Glutamatergic neuron (in vitro differentiated cells): Measurements from ENCODE around the gene ATP6V0A4. TPM values are rescaled to one million over a fixed set of nuclear protein-coding genes. Genes with fewer than 3 reads are reported as not detected.

ENCODE experiments used
- DNase-seq: peaks from one replicate; pipeline ENCODE4 v3.0.0; 2022
- H3K27ac Mint-ChIP-seq: one replicate; pipeline ENCODE4 v1.8.0; 2020; ENCODE audit warnings: mild to moderate bottlenecking, mixed read lengths, inconsistent platforms; ENCODE audit not compliant: unreplicated experiment
- H3K27me3 Mint-ChIP-seq: one replicate; pipeline ENCODE4 v1.8.0; 2020; ENCODE audit warnings: mild to moderate bottlenecking, moderate library complexity, mixed read lengths, inconsistent platforms; ENCODE audit not compliant: unreplicated experiment
- H3K36me3 Mint-ChIP-seq: one replicate; pipeline ENCODE4 v1.8.0; 2020; ENCODE audit warnings: mild to moderate bottlenecking, mixed read lengths, inconsistent platforms; ENCODE audit not compliant: unreplicated experiment
- H3K4me1 Mint-ChIP-seq: one replicate; pipeline ENCODE4 v1.8.0; 2020; ENCODE audit warnings: mild to moderate bottlenecking, low read depth, mixed read lengths, inconsistent platforms; ENCODE audit not compliant: unreplicated experiment
- H3K4me3 Mint-ChIP-seq: one replicate; pipeline ENCODE4 v1.8.0; 2020; ENCODE audit warnings: mild to moderate bottlenecking, mixed read lengths, inconsistent platforms; ENCODE audit not compliant: unreplicated experiment
- H3K9me3 Mint-ChIP-seq: one replicate; pipeline ENCODE4 v1.8.0; 2020; ENCODE audit warnings: mild to moderate bottlenecking, moderate library complexity, mixed read lengths, inconsistent platforms; ENCODE audit not compliant: unreplicated experiment
- CTCF ChIP-seq: fragments of 200-600 bp; sonication (generic); IDR thresholded peaks from one replicate; pipeline ENCODE4 v1.5.0; 2021; ENCODE audit not compliant: partially characterized antibody, unreplicated experiment
- total RNA-seq: library from RNA; stranded (reverse); fragmentation: NEBNext Ultra II Directional; extraction: Animal tissue kit (Norgen Biotek cat#: 25700); gene quantifications from one replicate; pipeline ENCODE4 v1.2.1, GENCODE V29; 2021; ENCODE audit not compliant: unreplicated experiment

The ATP6V0A4 gene
- total RNA-seq, 1 donor from 2014 or later, result not detected

- Mint-ChIP-seq H3K36me3 (no peaks in the 10 kb centered on the region), H3K27ac (no peak overlapping the region), H3K27me3 (no peaks in the 10 kb centered on the region)
These were observed 84.8 kb downstream of the ATP6V0A4 start for GRCh38 chr7:138713191-138713590.

DNA sequence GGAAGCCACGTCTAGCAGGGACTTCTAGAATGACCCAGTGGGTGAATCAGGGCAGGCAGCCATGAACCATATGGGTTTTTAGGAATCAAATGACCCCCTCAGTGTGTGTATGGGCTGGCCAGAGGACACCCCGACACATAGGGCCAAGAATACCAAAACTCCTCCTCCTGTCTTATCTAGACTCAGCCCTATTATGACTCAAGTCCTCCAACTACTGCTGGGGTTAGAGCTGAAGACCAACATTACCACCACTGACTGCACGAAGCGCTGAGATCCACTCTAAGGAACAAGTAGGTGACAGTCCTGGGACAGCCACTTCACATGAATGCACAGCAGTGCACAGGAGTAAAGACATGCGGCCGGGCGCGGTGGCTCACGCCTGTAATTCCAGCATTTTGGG is 85.3 kb downstream of the ATP6V0A4 start:
- no peaks in the 10 kb centered on the region for H3K4me1 Mint-ChIP-seq
- no peaks in the 10 kb centered on the region for H3K36me3 Mint-ChIP-seq
- no peak overlapping the region for H3K4me3 Mint-ChIP-seq
- no peak overlapping the region for H3K27ac Mint-ChIP-seq
- peaks cover 1% of the 10 kb centered on the region for H3K9me3 Mint-ChIP-seq
- H3K27me3 Mint-ChIP-seq, result no peaks in the 10 kb centered on the region
- no peak for DNase-seq
- no peak for TF ChIP-seq CTCF

More at GRCh38 chr7:138713191-138713590, 84.8 kb downstream of the ATP6V0A4 start:
- Mint-ChIP-seq H3K4me3 (no peak overlapping the region), H3K9me3 (peaks cover 1% of the 10 kb centered on the region), H3K4me1 (no peaks in the 10 kb centered on the region)
- DNase-seq, result no peak
- TF ChIP-seq CTCF, result no peak

GRCh38 chr7:138710536-138711385 is 87.2 kb downstream of the ATP6V0A4 start:
- no peak for TF ChIP-seq CTCF
- Mint-ChIP-seq H3K36me3 (no peaks in the 10 kb centered on the region), H3K27ac (no peak overlapping the region), H3K27me3 (no peaks in the 10 kb centered on the region), H3K9me3 (no peaks in the 10 kb centered on the region), H3K4me3 (no peak overlapping the region), H3K4me1 (no peaks in the 10 kb centered on the region)
- no peak for DNase-seq

DNA sequence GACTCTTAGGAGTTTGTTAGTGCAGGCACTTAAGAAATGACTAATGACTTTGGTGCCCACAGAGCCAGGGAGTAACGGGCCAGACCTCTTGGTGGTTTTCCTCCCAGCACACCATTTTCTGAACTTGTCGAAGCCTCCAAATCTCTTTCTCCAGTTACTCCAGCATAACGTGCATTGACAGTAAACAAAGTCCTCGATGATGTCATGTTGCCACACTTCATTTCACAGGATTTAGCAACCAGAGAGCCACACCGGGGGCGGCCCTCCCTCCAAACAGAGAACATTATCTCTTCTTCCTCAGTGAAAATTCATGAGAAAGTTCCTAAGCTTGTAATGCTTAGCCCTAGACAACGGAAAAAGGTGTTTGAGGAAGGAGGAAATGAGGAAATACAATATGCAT is 92.8 kb downstream of the ATP6V0A4 start:
- Mint-ChIP-seq H3K4me1 (no peaks in the 10 kb centered on the region), H3K27ac (no peak overlapping the region), H3K4me3 (no peak overlapping the region), H3K9me3 (no peaks in the 10 kb centered on the region), H3K36me3 (no peaks in the 10 kb centered on the region), H3K27me3 (peaks cover 2% of the 10 kb centered on the region)
- no peak for TF ChIP-seq CTCF
- DNase-seq, result no peak

DNA sequence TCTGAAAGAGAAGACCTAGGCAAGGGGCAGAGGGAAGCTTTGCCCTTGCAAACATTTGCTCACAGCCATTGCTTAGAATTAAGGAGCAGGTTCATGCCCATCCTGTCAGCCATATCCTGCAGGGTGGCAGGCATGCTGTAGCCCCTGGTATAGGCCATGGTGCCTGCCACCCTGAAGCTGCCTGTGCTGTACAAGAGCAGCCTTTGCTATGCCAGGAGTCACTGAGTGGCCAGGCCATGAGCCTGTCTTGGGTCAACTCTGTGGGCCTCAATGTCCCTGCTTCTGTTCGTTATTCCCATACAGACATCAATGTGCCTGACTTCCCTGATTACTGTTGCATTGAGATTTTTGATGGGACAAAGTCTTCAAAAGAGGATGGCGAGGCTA is 96.5 kb downstream of the ATP6V0A4 start:
- no peak for TF ChIP-seq CTCF
- Mint-ChIP-seq H3K4me3 (no peak overlapping the region), H3K4me1 (no peaks in the 10 kb centered on the region), H3K9me3 (no peaks in the 10 kb centered on the region), H3K36me3 (no peaks in the 10 kb centered on the region), H3K27ac (no peak overlapping the region), H3K27me3 (peaks cover 4% of the 10 kb centered on the region)
- DNase-seq, result no peak
